Testis (tissue), 3 donors: ENCODE data around the gene DCP1A. TPM values are rescaled to one million over a fixed set of nuclear protein-coding genes. Genes with fewer than 3 reads are reported as not detected.

Experiments
- polyA plus RNA-seq: library from polyadenylated mRNA; stranded (reverse); fragments of 350-450 nt; fragmentation: Illumina TruSeq; extraction: RNeasy Lipid Tissue Mini Kit (QIAGEN cat#74804); gene quantifications from one replicate; pipeline ENCODE4 v1.2.3, GENCODE V29; 2014; ENCODE audit warnings: low read depth, low replicate concordance; ENCODE audit not compliant: insufficient read depth
- small RNA-seq, 2 donors: library from RNA; depleted of rRNA; stranded (forward); fragments of <200 nt; gene quantifications; one replicate each; pipeline ENCODE3, GENCODE V24; 2016
- total RNA-seq, 2 donors: library from RNA; depleted of rRNA; stranded (reverse); fragments of >200 nt; gene quantifications; one replicate each; pipeline ENCODE4 v1.2.3, GENCODE V29; 2016

DCP1A gene
- total and polyA plus RNA-seq, 3 donors from 2014 or later, result 20.9 to 35.6 (median 31.3) TPM

Small RNA genes within 50 kb of the gene (small RNA-seq; reads per million reads assigned to genes)
- gene RF00019 (0 reads per million in 2 donors), gene RF00212 (0 reads per million in 2 donors), gene RF00568 (0 reads per million in 2 donors)

Other genes starting within 250 kb of the DCP1A start
- 10 to 100 TPM; 27.2 to 33.9 TPM for gene RFT1, start 217.1 kb downstream of the DCP1A start, total RNA-seq
- gene RFT1, start 217.1 kb downstream of the DCP1A start, polyA plus RNA-seq, result 36.8 TPM
- gene PRKCD, start 186.3 kb downstream of the DCP1A start, total RNA-seq, result 10 to 100 TPM; 36.3 to 44.5 TPM
- 42.3 TPM for gene PRKCD, start 186.3 kb downstream of the DCP1A start, polyA plus RNA-seq
- 100 to 1,000 TPM; 112 to 184 TPM for gene TKT, start 91.5 kb downstream of the DCP1A start, total RNA-seq
- 99.9 TPM for gene TKT, start 91.5 kb downstream of the DCP1A start, polyA plus RNA-seq
- 10 to 100 TPM; 37.6 to 39.0 TPM for gene CACNA1D, start 147.1 kb upstream of the DCP1A start, total RNA-seq
- gene CACNA1D, start 147.1 kb upstream of the DCP1A start, polyA plus RNA-seq, result 8.0 TPM